HCT116 (cell line): Measurements from ENCODE around the gene C12orf75. TPM values are rescaled to one million over a fixed set of nuclear protein-coding genes. Genes with fewer than 3 reads are reported as not detected.

Source experiments
- ATAC-seq: fragments of 200-7000 bp; cut with Tn5 transposase; 2 replicates; pipeline ENCODE4 v1.9.1; 2020; ENCODE audit warnings: mild to moderate bottlenecking, moderate library complexity
- BruUV-seq: library from RNA; stranded (reverse); fragments of 400-500 nt; replicated peaks from 2 replicates; lab custom pipeline; 2021; lab: Mats Ljungman, UMichigan
- CTCF ChIA-PET: fragments of 300-600 bp; sonication (Branson Sonifier 250); formaldehyde crosslinking; loops from one replicate; lab custom pipeline; 2021; ENCODE audit warnings: antibody characterized with exemption; lab: Charles Lee
- POLR2A ChIA-PET: fragments of 300-600, 350-600 bp; sonication (Branson Sonifier 250); formaldehyde crosslinking; loops from one replicate; lab custom pipeline; 2021; ENCODE audit warnings: antibody characterized with exemption; lab: Charles Lee
- RAD21 ChIA-PET, 2 experiments: fragments of 300-600 bp; sonication (Branson Sonifier 250); formaldehyde crosslinking; loops; one replicate each; lab custom pipeline; 2023; ENCODE audit warnings: low total read pairs in 2 of 2; ENCODE audit not compliant: uncharacterized antibody in 2 of 2, unreplicated experiment in 2 of 2, low non-redundant PET in 1 of 2; lab: Charles Lee
- DNase-seq: peaks from one replicate; pipeline ENCODE4 v3.0.0-alpha.2; 2010; ENCODE audit warnings: low read depth, low spot score
- H2AFZ ChIP-seq: fragments of 200-600 bp; shearing (Covaris generic), sonication (generic); 2 replicates; pipeline ENCODE4 v1.6.1; 2017; ENCODE audit warnings: low read depth, mixed run types, mixed read lengths, antibody characterized with exemption, low read length; ENCODE audit not compliant: poor library complexity, severe bottlenecking
- H3K27ac ChIP-seq: 2 replicates; pipeline ENCODE4 v1.5.1; 2012; ENCODE audit warnings: low read depth, low read length
- H3K27me3 ChIP-seq: fragments of 200-600 bp; sonication (generic); 2 replicates; pipeline ENCODE4 v1.6.1; 2016; ENCODE audit warnings: mixed run types, low read length, mixed read lengths; ENCODE audit not compliant: insufficient read depth
- H3K36me3 ChIP-seq, 2 experiments: fragments of 200-500 bp in 1 of 2; fragments of 200-600 bp in 1 of 2; sonication (Bioruptor generic) in 1 of 2; sonication (generic) in 1 of 2; 2 replicates each; pipeline versions ENCODE4 v1.5.1 to v1.6.1; 2014 to 2016; ENCODE audit warnings: low read length in 2 of 2, inconsistent platforms in 1 of 2, mixed read lengths in 1 of 2, mixed run types in 1 of 2; ENCODE audit not compliant: insufficient read depth in 2 of 2, control insufficient read depth in 1 of 2
- H3K4me1 ChIP-seq, 2 experiments: fragments of 200-600 bp in 1 of 2; sonication (generic) in 1 of 2; 2 replicates each; pipeline versions ENCODE4 v1.5.1 to v1.6.1; 2012 to 2017; ENCODE audit warnings: low read length in 2 of 2, inconsistent platforms in 1 of 2, mild to moderate bottlenecking in 1 of 2, mixed read lengths in 1 of 2, mixed run types in 1 of 2, moderate library complexity in 1 of 2; ENCODE audit not compliant: insufficient read depth in 2 of 2, control insufficient read depth in 1 of 2
- H3K4me2 ChIP-seq: fragments of 200-600 bp; sonication (generic); 2 replicates; pipeline ENCODE4 v1.6.1; 2017; ENCODE audit warnings: mixed run types, low read length, mixed read lengths
- H3K4me3 ChIP-seq, 2 experiments: fragments of 200-600 bp in 1 of 2; sonication (generic) in 1 of 2; replicated peaks in 1 of 2; 2 replicates each; pipeline ENCODE4 v1.5.1; 2011 to 2016; ENCODE audit warnings: low read length in 2 of 2, control low read depth in 1 of 2, low read depth in 1 of 2, mild to moderate bottlenecking in 1 of 2, mixed read lengths in 1 of 2, mixed run types in 1 of 2
- H3K79me2 ChIP-seq: fragments of 200-600 bp; sonication (generic); 2 replicates; pipeline ENCODE4 v1.6.1; 2017; ENCODE audit warnings: mild to moderate bottlenecking, mixed run types, low read length, moderate library complexity, mixed read lengths; ENCODE audit not compliant: insufficient read depth
- H3K9ac ChIP-seq: fragments of 200-600 bp; sonication (generic); 2 replicates; pipeline ENCODE4 v1.6.1; 2016; ENCODE audit warnings: low read length, mixed read lengths
- H3K9me2 ChIP-seq: fragments of 200-600 bp; sonication (generic), shearing (Covaris generic); 2 replicates; pipeline ENCODE4 v1.6.1; 2017; ENCODE audit warnings: mixed run types, mild to moderate bottlenecking, moderate library complexity; ENCODE audit not compliant: insufficient read depth
- H3K9me3 ChIP-seq, 2 experiments: fragments of 200-500 bp in 1 of 2; fragments of 200-600 bp in 1 of 2; sonication (Bioruptor generic) in 1 of 2; sonication (generic) in 1 of 2; 2 replicates each; pipeline ENCODE4 v1.6.1; 2014 to 2017; ENCODE audit warnings: low read length in 2 of 2, mixed read lengths in 2 of 2, inconsistent platforms in 1 of 2, low read depth in 1 of 2, mild to moderate bottlenecking in 1 of 2, mixed run types in 1 of 2, moderate library complexity in 1 of 2; ENCODE audit not compliant: control insufficient read depth in 1 of 2, insufficient read depth in 1 of 2
- H4K20me1 ChIP-seq: fragments of 200-600 bp; sonication (generic), shearing (Covaris generic); 2 replicates; pipeline ENCODE4 v1.6.1; 2017; ENCODE audit warnings: mixed run types, mild to moderate bottlenecking, moderate library complexity; ENCODE audit not compliant: insufficient read depth
- CEBPB ChIP-seq: IDR thresholded peaks from 2 replicates; pipeline ENCODE4 v1.6.1; 2012; ENCODE audit warnings: low read depth
- EZH2 ChIP-seq: fragments of 200-600 bp; sonication (generic); IDR thresholded peaks from 2 replicates; pipeline ENCODE4 v1.6.1; 2017; ENCODE audit warnings: antibody characterized with exemption, mixed run types
- EZH2phosphoT487 ChIP-seq: fragments of 200-600 bp; IDR thresholded peaks from 2 replicates; pipeline ENCODE4 v1.6.1; 2018; ENCODE audit warnings: antibody characterized with exemption, borderline replicate concordance
- JUND ChIP-seq: IDR thresholded peaks from 2 replicates; pipeline ENCODE4 v1.6.1; 2012
- POLR2AphosphoS5 ChIP-seq: IDR thresholded peaks from 2 replicates; pipeline ENCODE4 v1.6.1; 2011; ENCODE audit warnings: mild to moderate bottlenecking, low read depth, low read length, moderate library complexity
- RAD21 ChIP-seq: IDR thresholded peaks from 2 replicates; pipeline ENCODE4 v1.6.1; 2012; ENCODE audit warnings: low read depth, mild to moderate bottlenecking
- REST ChIP-seq: IDR thresholded peaks from 2 replicates; pipeline ENCODE4 v1.6.1; 2012; ENCODE audit warnings: low read depth
- SIN3A ChIP-seq: IDR thresholded peaks from 2 replicates; pipeline ENCODE4 v1.6.1; 2012; ENCODE audit warnings: low read depth
- SP1 ChIP-seq: IDR thresholded peaks from 2 replicates; pipeline ENCODE4 v1.6.1; 2012; ENCODE audit warnings: low read depth
- SRF ChIP-seq: IDR thresholded peaks from 2 replicates; pipeline ENCODE4 v1.6.1; 2012; ENCODE audit warnings: low read depth
- TCF7L2 ChIP-seq: IDR thresholded peaks from 2 replicates; pipeline ENCODE4 v1.7.0; 2011; ENCODE audit warnings: borderline replicate concordance, inconsistent platforms; ENCODE audit not compliant: insufficient read depth, insufficient read length; ENCODE audit errors: extremely low read depth
- ZFX ChIP-seq: fragments of 450-650 bp; IDR thresholded peaks from 2 replicates; pipeline ENCODE4 v1.6.1; 2017
- intact Hi-C: fragments of 100-400 bp; cut with micrococcal nuclease; formaldehyde crosslinking; loops from 2 replicates; pipeline ENCODE4 v1.10.0; 2022
- total RNA-seq: library from RNA; stranded (reverse); gene quantifications from one replicate; pipeline ENCODE4 v1.2.1, GENCODE V29; 2021; ENCODE audit not compliant: unreplicated experiment

The C12orf75 gene
- total RNA-seq, 1 experiment from 2014 or later: 81.0 TPM

GRCh38 chr12:105294886-105295479, 35.5 kb upstream of the C12orf75 start:
- no TSS peak for BruUV-seq
- Histone ChIP-seq H3K27ac (no peak overlapping the region), H3K9ac (no peak overlapping the region), H3K36me3 (no peaks in the 10 kb centered on the region), H3K4me2 (no peak overlapping the region), H3K9me2 (no peaks in the 10 kb centered on the region), H2AFZ (no peak overlapping the region)
- intact Hi-C loops: no loop called here
- no peak for TF ChIP-seq TCF7L2
- TF ChIP-seq SP1: no peak
- no peak for TF ChIP-seq EZH2
- no peak for TF ChIP-seq POLR2AphosphoS5
- TF ChIP-seq SIN3A: no peak
- TF ChIP-seq, all 23 proteins: peak for 0
- Histone ChIP-seq H3K4me3 (no peak overlapping the region), H3K4me1 (no peaks in the 10 kb centered on the region), H4K20me1 (no peaks in the 10 kb centered on the region), H3K9me3 (no peaks in the 10 kb centered on the region), H3K27me3 (no peaks in the 10 kb centered on the region), H3K79me2 (no peaks in the 10 kb centered on the region)
- POLR2A ChIA-PET: no interaction called here
- DNase-seq (no peak), ATAC-seq (no peak)
- RAD21 ChIA-PET: no interaction called here
- CTCF ChIA-PET: no interaction called here

- H3K79me2 ChIP-seq: no peaks in the 10 kb centered on the region
- CTCF ChIA-PET: no interaction called here
- H3K36me3 ChIP-seq: no peaks in the 10 kb centered on the region
- RAD21 ChIA-PET: no interaction called here
- no peak overlapping the region for H3K4me2 ChIP-seq
- ATAC-seq: no peak
- H3K27ac ChIP-seq: no peak overlapping the region
- no TSS peak for BruUV-seq
- no peaks in the 10 kb centered on the region for H4K20me1 ChIP-seq
- DNase-seq: no peak
- TF ChIP-seq EZH2phosphoT487 (no peak), EZH2 (no peak), SRF (no peak), RAD21 (no peak), JUND (no peak), CEBPB (no peak), REST (no peak), ZFX (no peak)
- no peaks in the 10 kb centered on the region for H3K4me1 ChIP-seq
- H3K4me3 ChIP-seq: no peak overlapping the region
- H3K9ac ChIP-seq: no peak overlapping the region
- H3K27me3 ChIP-seq: no peaks in the 10 kb centered on the region
- no peaks in the 10 kb centered on the region for H3K9me3 ChIP-seq
- intact Hi-C loops: no loop called here
- POLR2A ChIA-PET: no interaction called here
- H3K9me2 ChIP-seq: no peaks in the 10 kb centered on the region
- no peak overlapping the region for H2AFZ ChIP-seq
Observed at GRCh38 chr12:105296116-105297089, 34.1 kb upstream of the C12orf75 start.
